ENCODE measurements around the gene PARD3B.

Gene PARD3B, protein sequence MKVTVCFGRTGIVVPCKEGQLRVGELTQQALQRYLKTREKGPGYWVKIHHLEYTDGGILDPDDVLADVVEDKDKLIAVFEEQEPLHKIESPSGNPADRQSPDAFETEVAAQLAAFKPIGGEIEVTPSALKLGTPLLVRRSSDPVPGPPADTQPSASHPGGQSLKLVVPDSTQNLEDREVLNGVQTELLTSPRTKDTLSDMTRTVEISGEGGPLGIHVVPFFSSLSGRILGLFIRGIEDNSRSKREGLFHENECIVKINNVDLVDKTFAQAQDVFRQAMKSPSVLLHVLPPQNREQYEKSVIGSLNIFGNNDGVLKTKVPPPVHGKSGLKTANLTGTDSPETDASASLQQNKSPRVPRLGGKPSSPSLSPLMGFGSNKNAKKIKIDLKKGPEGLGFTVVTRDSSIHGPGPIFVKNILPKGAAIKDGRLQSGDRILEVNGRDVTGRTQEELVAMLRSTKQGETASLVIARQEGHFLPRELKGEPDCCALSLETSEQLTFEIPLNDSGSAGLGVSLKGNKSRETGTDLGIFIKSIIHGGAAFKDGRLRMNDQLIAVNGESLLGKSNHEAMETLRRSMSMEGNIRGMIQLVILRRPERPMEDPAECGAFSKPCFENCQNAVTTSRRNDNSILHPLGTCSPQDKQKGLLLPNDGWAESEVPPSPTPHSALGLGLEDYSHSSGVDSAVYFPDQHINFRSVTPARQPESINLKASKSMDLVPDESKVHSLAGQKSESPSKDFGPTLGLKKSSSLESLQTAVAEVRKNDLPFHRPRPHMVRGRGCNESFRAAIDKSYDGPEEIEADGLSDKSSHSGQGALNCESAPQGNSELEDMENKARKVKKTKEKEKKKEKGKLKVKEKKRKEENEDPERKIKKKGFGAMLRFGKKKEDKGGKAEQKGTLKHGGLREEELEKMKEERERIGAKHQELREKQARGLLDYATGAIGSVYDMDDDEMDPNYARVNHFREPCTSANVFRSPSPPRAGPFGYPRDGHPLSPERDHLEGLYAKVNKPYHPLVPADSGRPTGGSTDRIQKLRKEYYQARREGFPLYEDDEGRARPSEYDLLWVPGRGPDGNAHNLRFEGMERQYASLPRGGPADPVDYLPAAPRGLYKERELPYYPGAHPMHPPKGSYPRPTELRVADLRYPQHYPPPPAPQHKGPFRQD (N-terminal part only)

DNA sequence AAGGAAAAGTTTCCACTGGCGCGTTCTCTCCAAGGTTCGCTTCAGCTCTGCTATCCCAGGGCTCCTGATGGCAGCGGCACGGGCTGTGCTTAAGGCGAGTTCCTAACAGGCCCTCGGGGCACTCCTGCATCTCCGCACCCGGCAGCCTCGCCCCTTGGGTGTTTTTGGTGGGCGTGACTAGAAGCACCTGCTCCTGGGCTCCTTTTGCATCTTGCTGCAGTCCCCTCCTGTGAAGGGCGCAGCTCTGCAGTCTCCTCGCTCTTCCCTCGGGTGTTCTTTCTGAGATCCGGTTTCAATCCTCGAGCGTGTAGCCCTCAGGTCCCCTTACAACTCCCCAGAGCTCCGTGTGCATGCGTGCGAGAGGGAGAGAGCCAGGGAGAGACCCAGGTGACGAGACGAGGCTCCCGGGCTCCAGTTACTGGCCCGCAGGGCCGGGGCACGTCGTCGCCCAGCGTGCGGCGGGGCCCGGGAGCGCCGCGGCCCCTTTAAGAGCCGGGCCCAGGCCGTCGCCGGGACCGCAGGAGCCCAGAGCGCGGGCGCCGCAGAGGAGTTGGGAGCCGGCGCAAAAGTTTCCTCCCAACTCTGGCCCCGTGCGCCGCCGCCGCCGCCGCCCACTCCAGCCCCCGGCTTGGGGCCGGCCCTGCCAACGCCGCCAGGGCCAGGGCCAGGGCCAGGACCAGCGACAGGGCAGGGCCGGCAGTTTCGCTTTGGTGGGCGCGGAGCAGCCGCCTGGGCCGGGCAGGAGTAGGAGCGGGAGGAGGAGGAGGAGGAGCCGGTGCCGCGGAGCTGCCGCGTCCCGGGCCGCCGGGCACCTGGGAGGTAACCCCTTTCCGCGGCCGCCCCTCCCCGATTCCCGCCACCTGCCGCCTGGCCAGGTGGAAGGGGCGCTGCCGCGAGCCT, at the start of gene PARD3B:
Gene PARD3B (plus strand): TSS at position 515 of the 900 bp plus-strand sequence. CDS start 525 bp downstream, outside the sequence.
- FAIRE-seq, result no peak

DNA sequence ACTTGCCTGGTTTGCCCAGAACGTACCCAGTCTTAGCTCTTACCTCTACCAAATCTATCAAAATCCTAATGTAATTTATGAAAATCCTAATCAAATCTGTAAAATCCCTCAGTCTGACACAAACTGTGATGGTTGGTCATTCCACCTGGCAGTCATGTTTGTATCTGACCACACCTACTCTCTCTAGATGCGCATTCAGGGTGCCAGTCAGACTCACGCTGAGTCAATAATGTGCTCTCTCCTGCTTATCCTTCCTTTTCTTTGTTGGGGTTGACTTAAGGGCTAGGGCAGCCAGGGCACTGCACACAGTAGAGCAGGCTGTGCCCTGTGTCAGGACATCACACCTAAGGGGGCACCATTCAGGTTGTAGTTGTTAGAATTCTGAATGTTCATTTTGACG, 48.5 kb upstream of the PARD3B start:
- FAIRE-seq, result no peak

DNA sequence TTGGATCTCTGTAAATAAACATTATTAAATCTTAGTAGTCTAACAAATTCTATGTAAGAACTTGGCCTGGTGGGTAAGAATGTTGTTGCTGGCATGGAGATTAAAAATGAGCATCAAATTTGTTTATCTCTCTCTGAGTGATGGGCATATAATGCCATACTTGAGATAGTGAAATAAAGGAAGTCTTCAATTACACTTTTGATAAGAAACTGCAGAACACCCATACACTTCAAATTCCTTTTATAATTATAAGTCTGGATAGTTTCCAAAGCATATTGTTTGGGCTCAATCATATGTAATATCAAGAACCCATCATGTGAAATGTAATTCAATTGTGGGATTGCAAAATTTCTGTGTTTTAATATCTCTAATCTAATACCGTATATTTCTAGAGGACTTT, 47.4 kb upstream of the PARD3B start:
- FAIRE-seq, result no peak

DNA sequence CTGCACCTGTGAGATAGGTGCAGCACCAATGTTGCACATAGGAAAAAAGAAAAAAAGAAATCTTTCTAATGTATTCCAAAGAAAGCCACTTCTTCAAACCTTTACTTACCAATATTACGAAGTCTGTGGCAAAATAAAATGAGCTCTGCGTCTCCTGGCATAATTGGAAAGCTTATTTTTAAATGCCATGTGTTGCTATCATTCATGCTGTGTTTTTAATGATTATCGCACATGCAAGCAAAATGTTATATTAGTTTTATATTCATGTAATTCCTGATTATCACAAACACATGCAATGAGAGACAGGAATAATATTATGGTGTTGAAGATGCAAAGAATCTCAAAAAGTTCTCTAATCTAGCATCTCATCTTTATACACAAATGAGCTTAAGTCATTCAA, 47.0 kb upstream of the PARD3B start:
- FAIRE-seq, result no peak

DNA sequence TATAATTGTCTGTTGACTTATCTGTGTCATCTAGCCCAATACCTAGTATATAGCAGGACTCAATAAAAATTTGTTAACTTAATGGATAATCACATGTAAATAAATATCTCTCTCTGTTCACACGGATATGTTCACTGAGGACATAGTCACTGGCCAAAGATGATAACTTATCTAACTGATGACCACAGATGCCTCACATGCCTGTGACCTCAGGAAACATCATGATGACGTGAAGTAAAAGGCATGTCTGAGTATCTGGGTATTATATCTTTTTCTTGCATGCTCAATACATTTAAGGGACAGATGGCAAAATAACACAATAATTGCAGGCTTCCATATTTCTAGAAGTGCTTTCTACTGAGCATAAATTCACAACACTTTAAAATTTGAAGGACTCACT, 41.4 kb upstream of the PARD3B start:
- FAIRE-seq, result no peak

DNA sequence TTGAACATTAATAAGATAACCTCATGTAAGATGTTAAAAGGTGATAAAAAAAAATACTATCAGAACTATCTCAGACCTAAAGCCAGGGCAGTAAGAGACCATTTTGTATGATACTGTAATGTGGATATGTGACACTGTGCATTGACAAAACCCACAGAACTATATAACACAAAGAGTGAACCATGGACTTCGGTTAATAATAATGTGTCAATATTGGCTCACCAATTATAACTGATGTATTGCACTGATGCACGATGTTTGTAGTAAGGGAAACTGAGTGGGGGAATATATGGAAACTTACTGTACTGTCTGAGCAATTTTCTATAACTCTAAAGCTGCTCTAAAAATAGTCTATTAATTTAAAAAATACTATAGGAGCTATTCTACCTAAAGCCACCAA, 40.7 kb upstream of the PARD3B start:
- no peak for FAIRE-seq

DNA sequence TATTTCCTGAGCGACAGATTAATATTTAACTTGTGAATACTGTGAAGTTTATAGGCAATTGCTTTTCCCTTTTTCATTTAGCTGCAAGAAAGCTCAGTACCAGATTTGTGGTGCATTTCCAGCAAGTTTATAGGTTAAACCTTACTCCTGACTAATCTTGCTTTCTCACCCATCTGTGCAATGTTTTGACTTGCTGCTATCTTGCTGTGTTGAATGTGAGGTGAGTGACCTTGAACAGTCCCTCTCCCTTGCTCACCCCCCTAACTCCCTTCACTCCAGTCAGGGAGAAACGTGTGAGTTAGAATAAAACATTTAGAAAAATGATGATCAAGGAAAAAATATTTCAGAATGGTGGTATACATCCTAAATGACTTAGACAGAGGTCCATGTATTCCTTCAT, 39.8 kb upstream of the PARD3B start:
- no peak for FAIRE-seq

DNA sequence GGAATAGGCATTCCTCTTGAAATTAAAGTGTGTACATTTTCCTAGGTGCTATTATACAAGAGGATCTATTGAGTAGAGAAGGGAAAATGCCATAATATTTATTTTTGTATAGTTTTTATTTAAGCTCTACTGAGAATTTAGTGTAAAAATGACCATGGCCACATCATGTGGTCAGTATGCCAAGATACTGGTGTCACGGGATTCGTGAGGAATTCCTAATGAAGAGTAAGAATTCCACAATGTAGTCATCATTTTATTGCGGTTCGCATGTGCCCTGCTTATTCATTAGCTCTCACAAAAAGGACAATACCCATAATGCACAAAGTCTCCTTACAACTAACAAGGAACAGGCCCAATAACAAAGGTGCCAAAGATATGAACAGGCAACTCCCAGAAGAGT, 39.3 kb upstream of the PARD3B start:
- no peak for FAIRE-seq

DNA sequence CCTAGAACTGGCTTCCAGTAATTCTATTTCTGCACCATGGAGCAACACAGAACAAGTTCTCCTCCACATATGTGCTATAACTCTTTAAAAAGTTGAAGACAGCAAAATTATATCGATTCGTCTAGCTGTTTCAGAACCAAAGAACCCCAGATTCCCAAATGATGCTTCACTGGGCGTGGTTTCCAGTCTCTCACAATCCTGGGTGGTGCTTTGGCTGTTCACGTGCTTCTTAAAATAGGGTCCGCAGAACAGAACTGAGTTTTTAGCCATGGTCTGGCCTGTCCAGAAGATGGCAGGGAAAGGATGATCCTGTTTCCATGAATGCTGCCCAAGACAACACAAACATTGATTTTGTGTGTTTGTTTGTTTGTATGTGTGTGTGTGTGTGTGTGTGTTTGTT, 37.6 kb upstream of the PARD3B start:
- no peak for FAIRE-seq

DNA sequence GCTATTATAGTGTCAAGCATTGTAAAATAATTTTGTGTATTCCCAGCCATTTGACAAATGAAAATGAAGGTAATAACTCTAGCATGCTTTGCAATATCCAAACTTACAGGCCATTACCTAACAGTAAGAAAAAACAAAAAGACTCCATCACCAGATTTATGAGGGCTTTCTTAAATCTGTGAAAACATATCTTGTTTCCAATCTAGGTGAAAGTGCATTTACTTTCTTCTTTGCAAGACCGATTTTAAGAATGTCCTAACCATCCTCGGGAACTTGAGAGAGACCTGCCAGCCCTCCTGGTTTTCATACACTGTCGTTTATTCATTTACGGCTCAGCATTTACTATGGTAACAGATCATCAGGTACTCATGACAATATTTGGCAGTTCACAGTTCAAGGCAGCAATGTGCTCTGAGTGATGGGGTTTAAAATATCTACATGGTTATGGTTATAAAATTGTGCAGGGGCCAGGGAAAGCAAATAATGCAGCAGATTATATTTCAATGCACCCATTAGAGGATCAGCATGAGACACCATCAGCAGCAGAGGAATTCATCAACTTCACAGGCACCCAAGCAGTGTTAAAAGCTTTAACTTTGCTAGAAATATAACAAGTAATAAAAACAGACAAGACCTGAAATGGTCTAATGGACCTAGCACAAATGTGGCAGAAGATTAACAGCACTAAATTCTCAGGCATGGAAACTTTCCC, 34.4 kb upstream of the PARD3B start:
- no peak for FAIRE-seq

DNA sequence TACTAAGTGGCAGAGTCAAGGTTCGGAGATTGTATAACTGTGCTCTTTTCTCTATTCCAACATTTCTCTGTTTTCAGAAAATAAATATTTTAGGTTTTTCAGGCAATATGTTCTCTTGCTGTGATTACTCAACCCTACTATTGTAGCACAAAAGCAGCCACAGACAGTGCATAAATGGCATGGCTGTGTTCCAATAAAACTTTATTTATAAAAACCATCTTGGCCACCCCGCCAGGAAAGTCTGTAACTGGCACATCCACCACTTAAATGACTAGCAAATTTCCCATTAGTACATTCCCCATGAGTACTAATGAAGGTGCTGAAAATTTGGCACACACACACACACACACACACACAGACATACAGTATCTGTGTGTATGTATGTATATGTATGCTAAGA, 30.8 kb upstream of the PARD3B start:
- FAIRE-seq, result no peak

DNA sequence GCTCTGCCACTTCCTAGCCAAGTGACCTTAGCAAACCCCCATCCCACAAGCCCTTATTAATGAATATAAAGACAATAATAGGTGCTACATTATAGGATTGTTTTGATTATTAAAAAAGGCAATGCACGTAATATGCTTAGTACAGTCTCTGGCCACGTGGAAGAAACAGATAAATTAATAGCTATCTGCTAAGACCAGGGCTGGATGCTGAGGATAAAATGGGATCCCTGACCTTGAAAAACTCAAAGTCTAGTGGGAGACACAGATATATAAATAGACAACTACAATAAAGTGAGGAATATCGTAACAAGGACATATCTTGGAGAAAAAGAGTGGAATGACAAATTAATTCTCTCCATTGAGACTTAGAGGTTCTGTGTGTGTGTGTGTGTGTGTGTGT, 29.9 kb upstream of the PARD3B start:
- FAIRE-seq, result no peak

DNA sequence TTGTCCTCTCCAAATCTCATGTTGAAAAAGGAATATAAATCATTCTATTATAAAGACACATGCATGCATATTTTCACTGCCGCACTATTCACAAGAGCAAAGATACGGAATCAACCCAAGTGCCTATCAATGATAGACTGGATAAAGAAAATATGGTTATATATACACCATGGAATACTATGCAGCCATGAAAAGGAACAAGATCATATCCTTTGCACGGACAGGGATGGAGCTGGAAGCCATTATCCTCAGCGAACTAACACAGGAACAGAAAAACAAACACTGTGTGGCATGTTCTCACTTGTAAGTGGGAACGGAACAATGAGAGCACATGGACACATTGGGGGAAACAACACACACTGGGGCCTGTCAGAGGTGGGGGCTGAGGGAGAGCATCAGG, 28.1 kb upstream of the PARD3B start:
- no peak for FAIRE-seq

DNA sequence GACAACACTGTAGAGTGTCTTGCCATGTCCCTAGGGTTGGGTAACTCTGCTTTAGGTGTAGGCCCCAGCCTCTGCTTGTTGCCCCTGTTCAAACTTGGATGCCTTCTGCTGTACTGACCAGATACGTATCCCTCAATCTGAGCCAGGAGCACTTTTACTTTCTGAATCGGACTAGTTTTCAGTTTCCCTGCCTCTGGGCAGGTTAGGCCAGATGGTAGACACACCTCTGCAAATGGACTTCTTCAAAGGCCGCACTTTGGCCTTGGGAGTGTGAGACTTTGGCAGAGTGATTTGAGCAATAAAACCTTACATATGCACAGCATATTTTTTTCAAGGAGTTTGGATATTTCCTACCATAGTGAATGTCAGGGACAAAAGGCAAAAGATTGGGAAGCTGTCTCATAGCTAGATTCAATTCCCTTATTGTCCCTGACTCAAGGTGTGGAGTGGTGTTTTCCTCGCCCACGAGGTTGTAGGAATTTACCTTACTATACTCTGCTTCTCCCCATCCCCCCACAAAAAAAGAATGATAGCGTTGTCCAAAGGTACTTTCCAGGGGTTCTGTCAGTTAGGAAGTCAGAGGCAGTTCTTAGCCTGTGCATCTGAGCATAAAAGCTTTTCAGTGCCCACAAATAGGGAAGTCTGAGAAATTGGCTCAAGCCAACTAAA, 15.3 kb upstream of the PARD3B start:
- no peak for FAIRE-seq

DNA sequence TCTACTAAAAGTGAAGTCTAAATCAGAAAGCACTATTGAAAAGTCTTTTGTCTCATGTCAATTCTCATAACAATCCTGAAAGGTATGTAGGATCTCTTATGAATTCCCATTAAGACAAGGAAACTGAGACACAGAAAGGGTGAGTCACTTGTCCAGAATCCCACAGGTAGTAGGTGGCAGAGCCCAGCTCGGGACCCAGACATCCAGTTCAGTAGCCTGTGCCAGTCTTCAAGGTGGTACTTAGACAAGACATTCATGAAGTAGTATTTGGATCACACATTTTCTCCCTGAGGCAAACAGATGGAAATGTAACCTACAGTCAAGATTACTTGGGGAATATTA, 14.8 kb upstream of the PARD3B start:
- FAIRE-seq, result no peak

DNA sequence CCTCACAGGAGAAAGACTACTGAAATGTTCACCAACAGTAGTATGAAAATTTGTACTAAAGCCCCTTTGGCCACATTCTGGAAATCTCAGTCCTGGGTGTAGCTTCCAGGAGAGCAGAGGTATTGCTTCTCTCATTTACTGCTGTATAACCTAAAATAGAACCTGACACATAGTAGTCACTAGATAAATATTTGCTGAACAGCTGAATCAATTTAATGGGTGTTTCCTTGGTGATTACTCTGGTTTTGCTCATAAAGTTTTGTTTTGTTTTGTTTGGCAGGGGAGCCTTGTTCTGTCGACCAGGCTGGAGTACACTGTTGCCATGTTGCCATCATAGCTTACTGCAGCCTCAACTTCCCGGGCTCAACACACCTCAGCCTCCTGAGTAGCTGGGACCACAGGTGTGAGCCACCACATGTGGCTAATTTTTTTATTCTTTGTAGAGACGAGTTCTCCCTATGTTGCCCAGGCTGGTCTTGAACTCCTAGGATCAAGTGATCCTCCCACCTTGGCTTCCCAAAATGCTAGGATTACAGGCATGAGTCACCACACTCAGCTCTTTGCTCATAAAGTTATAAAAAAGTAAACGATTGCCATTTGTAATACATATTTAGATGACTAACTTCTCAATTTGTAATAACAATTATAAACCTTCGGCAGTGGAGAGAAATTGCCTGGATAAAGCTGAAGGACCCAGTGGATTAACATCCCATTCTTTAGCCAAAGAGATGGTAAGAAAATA, 11.5 kb upstream of the PARD3B start:
- FAIRE-seq, result no peak

DNA sequence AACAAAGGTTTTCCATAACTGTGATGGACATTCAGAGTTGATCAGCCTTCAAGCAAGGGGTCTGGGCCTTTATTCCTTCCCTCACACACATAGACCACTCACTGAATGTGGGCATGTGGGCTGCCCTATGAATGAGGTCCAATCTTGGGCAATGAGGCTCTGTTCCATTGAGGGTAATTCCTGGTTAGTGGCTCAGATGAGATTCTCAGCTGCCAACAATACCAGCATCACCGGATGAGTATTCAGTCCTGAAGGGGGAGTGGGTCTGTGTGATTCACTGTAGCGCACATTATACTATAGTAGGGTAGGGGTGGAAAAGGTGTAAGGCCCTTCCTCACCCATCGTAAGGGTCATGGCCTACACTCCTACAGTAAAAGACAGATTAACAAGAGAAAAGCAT, 9.9 kb upstream of the PARD3B start:
- no peak for FAIRE-seq

DNA sequence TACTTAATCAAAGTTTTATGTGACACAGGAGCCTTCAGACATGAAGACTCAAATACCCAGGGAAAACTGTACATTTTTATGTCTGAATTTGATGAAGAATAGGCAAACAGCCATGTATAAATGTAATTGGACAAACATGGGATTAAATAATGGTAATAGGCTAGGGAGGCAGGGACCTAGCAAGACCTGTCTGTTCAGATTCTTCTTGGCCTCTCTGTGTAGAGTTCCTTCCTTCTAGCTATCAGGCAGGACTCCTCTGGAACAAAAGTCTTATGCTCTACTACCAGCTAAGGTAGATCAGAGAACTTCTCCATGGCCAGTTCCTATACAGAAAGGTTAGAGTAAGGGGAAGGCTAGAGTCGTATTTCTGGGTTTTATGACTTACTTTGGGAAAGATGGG, 9.5 kb upstream of the PARD3B start:
- FAIRE-seq, result no peak

DNA sequence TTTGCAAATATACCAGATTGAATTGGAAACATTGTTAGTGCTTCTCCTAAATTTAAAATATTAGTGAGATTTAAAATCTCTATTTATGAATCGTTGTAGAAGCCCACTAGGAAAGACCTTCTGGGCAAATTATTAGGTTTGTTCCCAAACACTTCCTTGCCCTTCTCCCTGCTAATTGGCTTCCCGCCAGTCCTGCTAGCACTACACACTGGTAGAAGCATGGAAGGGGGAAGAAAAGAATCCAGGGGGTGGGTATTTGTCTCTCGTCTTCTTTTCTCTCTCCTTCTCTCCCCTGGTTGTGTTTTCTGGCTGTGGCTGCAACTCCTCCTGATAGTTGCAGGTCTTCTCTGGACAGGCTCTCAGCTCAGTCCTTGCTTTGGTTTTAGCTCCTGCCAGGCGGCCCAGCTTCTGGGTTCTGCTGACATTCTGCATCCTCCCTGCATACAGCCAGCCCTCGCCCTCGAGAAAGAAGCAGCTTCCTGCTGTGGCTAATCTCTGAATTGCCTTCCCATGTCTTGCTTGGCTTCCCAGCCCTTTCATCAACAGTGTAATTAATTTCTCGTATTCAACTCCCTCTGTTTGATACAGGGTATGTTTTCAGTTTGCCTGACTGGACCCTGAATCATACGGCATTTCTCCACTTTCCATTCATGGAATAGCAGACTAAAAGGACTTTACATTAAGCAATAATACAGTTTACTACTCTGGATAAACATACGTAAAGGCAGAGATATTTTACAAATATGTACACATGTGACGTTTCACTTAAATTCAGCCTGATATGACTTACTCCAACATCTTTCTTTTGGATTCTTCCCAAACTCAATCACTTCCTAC, 6.9 kb upstream of the PARD3B start:
- no peak for FAIRE-seq

DNA sequence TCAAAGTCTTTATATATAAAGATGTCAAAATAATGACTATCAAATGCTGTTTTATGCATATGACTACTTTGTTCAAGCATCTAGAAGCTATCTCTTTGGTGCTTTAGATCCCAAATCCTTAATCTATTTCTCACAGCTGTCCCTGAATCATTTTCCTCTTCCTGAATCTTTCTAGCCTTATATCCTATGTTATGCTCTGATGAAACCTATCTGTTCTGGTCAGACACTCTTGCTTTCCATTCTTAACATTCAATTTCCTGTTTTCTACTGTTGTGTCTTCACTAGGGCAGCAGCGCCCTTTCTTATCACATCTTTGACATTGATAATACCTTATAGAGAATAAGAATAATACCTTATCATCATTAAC, 6.3 kb upstream of the PARD3B start:
- FAIRE-seq, result no peak

Measured in islet of Langerhans (tissue), 1 donor.